Muscle of leg (tissue), 11 donors: ENCODE results near the gene MAP3K5. TPM values are rescaled to one million over a fixed set of nuclear protein-coding genes. Genes with fewer than 3 reads are reported as not detected.

Experiments used
- DNase-seq: peaks from one replicate; pipeline ENCODE4 v3.0.0; 2013
- H3K27ac ChIP-seq: one replicate; pipeline ENCODE4 v1.5.1; 2013; ENCODE audit warnings: mild to moderate bottlenecking, low read length, control low read depth
- H3K27me3 ChIP-seq: one replicate; pipeline ENCODE4 v1.6.1; 2013; ENCODE audit warnings: low read length; ENCODE audit not compliant: control insufficient read depth, insufficient read depth
- H3K36me3 ChIP-seq: one replicate; pipeline ENCODE4 v1.6.1; 2013; ENCODE audit warnings: low read length; ENCODE audit not compliant: control insufficient read depth, insufficient read depth
- H3K4me1 ChIP-seq: one replicate; pipeline ENCODE4 v1.6.1; 2013; ENCODE audit warnings: low read length; ENCODE audit not compliant: control insufficient read depth, insufficient read depth
- H3K4me3 ChIP-seq: one replicate; pipeline ENCODE4 v1.5.1; 2013; ENCODE audit warnings: low read length, control low read depth
- H3K9me3 ChIP-seq: replicated peaks from 2 replicates; pipeline ENCODE4 v1.6.1; 2013; ENCODE audit warnings: low read depth, low read length; ENCODE audit not compliant: control insufficient read depth
- WGBS: methylation state at CpG from one replicate; pipeline ENCODE4 v1.1.5; 2013; ENCODE audit warnings: missing lambda C conversion rate; ENCODE audit not compliant: insufficient coverage; 5-methylcytosine and 5-hydroxymethylcytosine counted together
- polyA plus RNA-seq, 8 donors: library from polyadenylated mRNA; unstranded; fragments of 120-200 nt; gene quantifications; one replicate each; pipeline versions ENCODE4 v1.2.1 to v1.2.3, GENCODE V29; 2013; ENCODE audit warnings: inconsistent platforms in 1 of 8, low replicate concordance in 1 of 8; ENCODE audit not compliant: insufficient read length in 8 of 8, insufficient read depth in 1 of 8
- total RNA-seq: library from RNA; stranded (reverse); fragments of 120-200 nt; gene quantifications from one replicate; pipeline ENCODE4 v1.2.4, GENCODE V29; 2013

MAP3K5 gene
- total and polyA plus RNA-seq, 9 donors, result 1.6 to 3.3 (median 2.1) TPM

DNA sequence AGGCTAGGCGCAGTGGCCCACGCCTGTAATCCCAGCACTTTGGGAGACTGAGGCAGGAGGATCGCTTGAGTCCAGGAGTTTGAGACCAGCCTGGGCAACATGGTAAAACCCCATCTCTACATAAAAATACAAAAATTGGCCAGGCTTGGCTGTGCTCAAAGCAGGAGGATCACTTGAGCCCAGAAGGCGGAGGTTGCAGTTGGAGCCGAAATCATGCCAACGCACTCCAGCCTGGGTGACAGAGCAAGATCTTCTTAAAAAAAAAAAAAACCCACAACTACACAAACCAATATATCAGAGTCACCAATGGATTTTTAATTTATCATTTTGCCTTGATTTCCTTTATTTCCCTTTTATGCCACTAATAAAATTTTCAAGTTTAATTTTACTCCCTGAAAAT lies 9.3 kb downstream of the MAP3K5 start:
- Histone ChIP-seq H3K27me3 (peaks cover 3% of the 10 kb centered on the region), H3K4me3 (no peak overlapping the region), H3K9me3 (no peaks in the 10 kb centered on the region), H3K27ac (no peak overlapping the region), H3K36me3 (no peaks in the 10 kb centered on the region), H3K4me1 (no peaks in the 10 kb centered on the region)
- 89% methylated on average over 6 of the region's 6 CpGs for whole genome bisulfite sequencing
- DNase-seq, result no peak

DNA sequence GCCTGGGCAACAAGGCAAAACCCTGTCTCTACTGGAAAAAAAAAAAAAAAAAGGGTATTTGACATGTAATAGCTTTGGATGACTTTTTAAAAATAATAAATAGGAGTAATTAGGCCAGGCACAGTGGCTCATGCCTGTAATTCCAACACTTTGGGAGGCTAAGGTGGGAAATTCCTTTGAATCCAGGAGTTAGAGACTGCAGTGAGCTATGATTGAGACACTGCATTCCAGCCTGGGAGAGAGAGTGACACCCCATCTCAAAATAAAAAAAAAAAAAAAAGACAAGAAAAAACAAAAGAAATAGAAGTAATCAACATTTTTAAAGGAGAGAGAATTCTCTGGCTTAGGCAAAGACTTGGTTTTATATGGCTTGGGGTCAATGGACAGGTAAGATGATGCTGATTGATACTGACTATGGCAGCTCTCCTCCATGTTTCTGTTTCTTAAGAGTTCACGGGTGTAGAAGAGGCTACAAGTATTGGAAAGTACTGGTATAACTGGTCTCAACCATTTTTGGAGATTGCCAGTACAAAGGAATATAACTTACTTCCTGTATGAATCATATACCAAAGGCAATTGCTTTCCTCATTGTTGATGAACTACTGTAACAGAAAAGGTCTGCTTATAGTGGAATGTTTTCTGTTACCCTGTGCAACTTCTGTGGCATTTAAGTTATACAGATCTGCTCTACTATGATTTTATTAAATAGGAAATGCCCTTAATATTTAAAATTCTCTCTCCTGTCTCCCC lies 10.1 kb downstream of the MAP3K5 start:
- Histone ChIP-seq H3K4me1 (no peaks in the 10 kb centered on the region), H3K9me3 (no peaks in the 10 kb centered on the region), H3K36me3 (no peaks in the 10 kb centered on the region), H3K27ac (no peak overlapping the region), H3K4me3 (no peak overlapping the region), H3K27me3 (no peaks in the 10 kb centered on the region)
- no CpG with 5 or more reads among the region's 1 CpG for WGBS
- DNase-seq, result no peak

DNA sequence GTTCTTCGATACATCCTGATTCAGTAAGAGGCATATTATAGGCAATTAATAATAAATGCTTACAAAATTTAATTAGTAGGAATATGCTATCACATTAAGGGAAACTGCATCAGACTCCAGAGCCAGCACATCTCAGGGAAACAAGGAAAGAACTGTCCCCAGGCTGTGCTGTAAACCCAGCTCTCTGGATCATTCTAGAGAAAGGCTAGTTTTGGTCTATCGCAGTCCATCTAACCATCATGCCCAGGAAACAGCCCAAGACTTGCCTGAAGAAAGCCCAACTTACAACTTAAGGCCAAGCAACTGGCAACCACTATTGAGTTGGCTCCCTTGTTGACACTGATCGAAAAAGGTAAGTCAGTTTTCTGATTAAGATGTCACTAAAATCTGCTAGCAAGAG lies 11.3 kb downstream of the MAP3K5 start:
- Histone ChIP-seq H3K27ac (no peak overlapping the region), H3K4me3 (no peak overlapping the region), H3K9me3 (no peaks in the 10 kb centered on the region), H3K4me1 (no peaks in the 10 kb centered on the region), H3K36me3 (no peaks in the 10 kb centered on the region), H3K27me3 (no peaks in the 10 kb centered on the region)
- no CpG with 5 or more reads among the region's 3 CpGs for WGBS
- DNase-seq, result no peak

DNA sequence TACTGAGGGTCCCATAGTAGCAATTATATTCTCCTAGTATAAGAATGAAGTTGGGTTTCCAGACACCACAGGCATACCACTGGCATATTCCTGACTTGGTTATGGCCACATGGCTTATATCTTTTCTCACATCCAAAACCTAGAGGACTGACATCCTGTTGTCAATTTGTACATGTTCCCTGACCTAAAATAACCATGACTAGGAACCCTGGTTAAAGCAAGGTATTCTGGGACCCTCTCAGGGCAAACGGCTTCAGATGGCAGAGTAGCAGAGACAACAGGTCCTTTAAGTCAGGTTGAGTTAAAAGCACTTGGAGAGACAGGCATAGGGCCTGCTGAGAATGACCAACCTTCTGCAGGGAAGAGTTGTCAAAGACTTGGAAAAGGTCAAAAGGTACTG lies 12.6 kb downstream of the MAP3K5 start:
- Histone ChIP-seq H3K36me3 (no peaks in the 10 kb centered on the region), H3K4me3 (no peak overlapping the region), H3K27ac (no peak overlapping the region), H3K9me3 (no peaks in the 10 kb centered on the region), H3K4me1 (no peaks in the 10 kb centered on the region), H3K27me3 (no peaks in the 10 kb centered on the region)
- 67% methylated on average over 1 of the region's 1 CpG for WGBS
- no peak for DNase-seq

DNA sequence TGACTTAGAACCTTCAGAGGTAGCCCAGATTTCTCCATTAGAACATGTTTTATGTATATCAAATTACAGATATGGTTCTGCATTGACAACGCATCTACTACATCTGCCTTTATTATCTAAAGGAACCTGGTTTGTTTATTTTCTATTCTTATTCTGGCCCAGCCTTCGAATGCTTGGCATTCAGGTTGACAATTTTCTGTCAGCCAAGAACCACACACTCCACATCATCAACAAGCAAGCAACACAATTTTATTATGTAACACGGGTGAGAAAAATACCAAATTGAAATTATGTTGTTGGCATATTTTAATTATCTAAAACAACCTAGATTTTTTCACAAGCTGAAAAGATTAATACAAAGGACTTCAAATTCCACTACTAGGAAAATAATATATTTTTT lies 14.6 kb downstream of the MAP3K5 start:
- no peaks in the 10 kb centered on the region for H3K27me3 ChIP-seq
- no peaks in the 10 kb centered on the region for H3K9me3 ChIP-seq
- H3K4me1 ChIP-seq, result no peaks in the 10 kb centered on the region
- no CpG with 5 or more reads among the region's 3 CpGs for WGBS
- H3K27ac ChIP-seq, result no peak overlapping the region
- H3K4me3 ChIP-seq, result no peak overlapping the region
- H3K36me3 ChIP-seq, result no peaks in the 10 kb centered on the region
- no peak for DNase-seq

DNA sequence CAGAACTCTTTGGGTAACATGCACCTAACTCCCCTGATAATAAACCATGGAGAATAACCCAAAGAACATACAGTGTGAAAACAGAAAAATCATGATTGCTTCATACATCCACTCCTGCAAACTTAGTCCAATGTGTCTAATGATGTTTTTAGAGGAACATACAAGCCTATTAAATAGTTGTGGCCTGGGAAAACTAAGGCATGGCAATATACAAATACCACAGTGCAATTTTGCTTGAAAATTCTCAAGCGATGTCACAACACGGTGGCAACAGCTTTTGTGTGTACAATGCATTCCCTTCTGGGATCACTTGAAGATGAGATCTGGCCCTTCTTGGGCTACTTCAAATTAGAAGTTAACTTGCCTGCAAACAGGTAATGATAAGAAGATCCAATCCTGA lies 16.7 kb downstream of the MAP3K5 start:
- Histone ChIP-seq H3K4me3 (no peak overlapping the region), H3K27me3 (no peaks in the 10 kb centered on the region), H3K9me3 (no peaks in the 10 kb centered on the region), H3K27ac (no peak overlapping the region), H3K36me3 (no peaks in the 10 kb centered on the region), H3K4me1 (no peaks in the 10 kb centered on the region)
- 92% methylated on average over 2 of the region's 2 CpGs for WGBS
- DNase-seq, result no peak

DNA sequence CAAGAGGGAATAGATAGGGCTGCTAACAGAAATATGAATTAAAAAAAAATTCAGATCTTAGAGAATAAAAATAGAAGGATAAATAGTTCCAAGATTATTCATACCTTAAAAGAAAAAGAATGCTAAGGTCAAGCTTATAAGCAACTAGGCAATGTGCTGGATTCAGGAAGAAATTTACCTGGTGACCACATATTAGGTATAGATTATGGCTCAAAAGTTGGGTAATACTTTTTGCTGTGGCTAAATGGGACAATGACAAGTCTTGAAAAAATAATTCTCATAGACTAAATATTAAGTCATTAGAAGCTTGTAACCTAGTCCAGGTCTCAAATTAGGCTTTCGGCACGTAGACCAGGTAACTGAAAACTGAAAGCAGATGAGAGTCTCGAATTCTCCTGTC lies 17.2 kb downstream of the MAP3K5 start:
- Histone ChIP-seq H3K27ac (no peak overlapping the region), H3K4me3 (no peak overlapping the region), H3K4me1 (no peaks in the 10 kb centered on the region), H3K27me3 (no peaks in the 10 kb centered on the region), H3K9me3 (no peaks in the 10 kb centered on the region), H3K36me3 (no peaks in the 10 kb centered on the region)
- WGBS, result 100% methylated on average over 1 of the region's 3 CpGs
- no peak for DNase-seq

DNA sequence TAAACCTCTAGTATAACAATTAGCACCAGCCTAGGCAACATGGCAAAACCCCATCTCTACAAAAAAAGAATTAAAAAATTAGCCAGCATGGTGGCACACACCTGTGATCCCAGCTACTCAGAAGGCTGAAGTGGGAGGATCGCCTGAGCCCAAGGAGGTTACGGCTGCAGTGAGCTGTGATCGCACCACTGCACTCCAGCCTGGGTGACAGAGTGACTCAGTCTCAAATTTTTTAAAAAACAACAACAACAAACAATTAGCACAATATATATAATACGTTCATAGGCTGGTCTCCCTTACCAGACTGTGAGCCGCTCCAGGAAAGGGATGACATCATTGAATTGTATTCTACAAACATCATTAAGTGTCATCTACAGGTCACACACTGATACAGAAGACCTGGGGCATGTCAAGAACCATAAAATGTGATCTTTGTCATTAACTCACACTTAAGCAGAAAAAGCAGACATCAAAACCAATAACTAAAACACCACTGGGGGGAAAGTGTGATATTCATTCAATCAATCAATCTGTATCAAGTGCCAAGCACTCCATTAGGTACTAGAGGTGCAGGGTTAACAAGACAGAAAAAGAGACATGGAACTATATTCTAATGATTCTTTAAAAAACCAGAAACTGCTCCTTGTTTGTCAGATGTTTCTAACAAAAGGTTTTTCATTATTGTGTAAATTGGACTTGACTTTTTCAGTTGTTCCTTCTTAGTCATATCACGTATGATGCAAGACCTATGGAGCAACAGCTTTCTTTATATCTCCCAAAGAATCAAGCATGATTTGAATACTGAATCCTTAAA lies 17.8 kb downstream of the MAP3K5 start:
- no peak overlapping the region for H3K27ac ChIP-seq
- no peak overlapping the region for H3K4me3 ChIP-seq
- no peak for DNase-seq
- H3K9me3 ChIP-seq, result no peaks in the 10 kb centered on the region
- H3K4me1 ChIP-seq, result no peaks in the 10 kb centered on the region
- WGBS, result no CpG with 5 or more reads among the region's 6 CpGs
- no peaks in the 10 kb centered on the region for H3K27me3 ChIP-seq
- no peaks in the 10 kb centered on the region for H3K36me3 ChIP-seq

DNA sequence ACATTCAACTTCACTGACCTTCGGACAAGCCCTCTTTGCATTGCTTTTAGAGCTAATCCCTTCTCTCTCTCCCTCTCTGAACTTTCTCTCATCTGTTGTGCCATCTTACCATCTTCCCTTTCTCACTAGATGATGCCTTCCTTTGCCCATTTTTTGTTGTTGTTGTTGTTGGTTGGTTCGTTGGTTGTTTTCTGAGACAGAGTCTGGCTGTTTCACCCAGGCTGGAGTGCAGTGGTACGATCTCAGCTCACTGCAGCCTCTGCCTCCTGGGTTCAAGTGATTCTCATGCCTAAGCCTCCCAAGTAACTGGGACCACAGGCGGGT lies 18.8 kb downstream of the MAP3K5 start:
- Histone ChIP-seq H3K4me1 (no peaks in the 10 kb centered on the region), H3K4me3 (no peak overlapping the region), H3K36me3 (no peaks in the 10 kb centered on the region), H3K27ac (no peak overlapping the region), H3K27me3 (no peaks in the 10 kb centered on the region), H3K9me3 (no peaks in the 10 kb centered on the region)
- no peak for DNase-seq
- 55% methylated on average over 2 of the region's 4 CpGs for WGBS

DNA sequence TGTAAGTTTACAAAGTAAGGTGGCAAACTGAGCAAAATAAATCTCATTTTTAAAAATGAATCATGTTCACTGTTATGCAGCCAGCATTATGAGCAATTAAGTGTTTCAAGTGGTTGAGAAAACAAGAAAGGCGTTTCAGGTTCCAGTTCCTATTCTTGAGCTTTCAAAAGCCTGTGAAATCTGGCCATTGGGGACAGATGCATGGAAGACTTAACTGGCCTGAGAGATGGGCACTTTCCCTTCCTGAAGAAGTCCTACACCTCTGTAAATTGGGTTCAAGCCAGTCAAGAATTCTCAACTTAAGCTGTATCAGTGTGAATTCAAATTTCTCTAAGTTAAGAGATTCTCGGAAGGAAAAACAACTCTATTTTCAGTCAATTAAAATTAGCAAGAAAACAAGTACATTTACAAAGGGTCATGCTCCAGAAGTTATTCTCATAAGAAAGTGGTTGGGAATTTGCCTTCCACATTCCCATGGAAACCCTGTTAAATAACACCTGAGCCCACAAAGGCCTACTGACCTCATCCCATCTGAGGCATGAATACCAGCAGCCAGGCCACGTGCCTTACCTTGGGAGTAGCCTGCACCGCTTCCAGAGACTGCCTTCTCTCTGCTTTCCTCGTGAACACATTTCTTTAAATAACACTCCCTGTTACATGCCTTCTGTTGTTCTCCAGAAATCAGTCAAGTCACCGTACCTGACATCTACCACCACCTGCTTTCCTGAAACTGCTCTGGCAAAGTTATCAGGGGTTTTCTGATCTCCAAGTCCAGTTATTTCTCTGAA lies 19.4 kb downstream of the MAP3K5 start:
- 35% methylated on average over 5 of the region's 6 CpGs for WGBS
- no peaks in the 10 kb centered on the region for H3K27me3 ChIP-seq
- no peaks in the 10 kb centered on the region for H3K4me1 ChIP-seq
- H3K36me3 ChIP-seq, result no peaks in the 10 kb centered on the region
- no peak overlapping the region for H3K27ac ChIP-seq
- no peak overlapping the region for H3K4me3 ChIP-seq
- DNase-seq, result peak; percentile 19
- no peaks in the 10 kb centered on the region for H3K9me3 ChIP-seq
